ENCODE measurements around the gene ICE1. TPM values are rescaled to one million over a fixed set of nuclear protein-coding genes. Genes with fewer than 3 reads are reported as not detected.

ICE1 gene
- total and polyA plus RNA-seq, 2 donors (not counting 1 experiment from before 2014, with no cell fraction given): 6.5 to 39.7 TPM

- Histone ChIP-seq H3K9me3 (ENCODE audit: control extremely low read depth in 1 of 3, control insufficient read depth in 2 of 3, insufficient read depth in 1 of 3, low read length in 2 of 3) (no peaks in the 10 kb centered on the region), H3K4me1 (ENCODE audit: control insufficient read depth in 2 of 2, insufficient read depth in 2 of 2, low read length in 2 of 2) (peaks cover 11 to 18% of the 10 kb centered on the region in 2 donors), H3K27ac (ENCODE audit: low read length in 2 of 2) (no peak overlapping the region), H3K36me3 (replicated peaks in 1 of 2; ENCODE audit: control extremely low read depth in 1 of 2, control insufficient read depth in 1 of 2, extremely low read depth in 1 of 2, insufficient read depth in 2 of 2, low read length in 1 of 2) (no peaks in the 10 kb centered on the region), H3K9ac (ENCODE audit: low read length) (no peak overlapping the region), H3K4me2 (replicated peaks; ENCODE audit: low read depth, low read length, poor library complexity, severe bottlenecking) (no peak overlapping the region), H3K4me3 (ENCODE audit: control extremely low read depth in 1 of 5, extremely low read depth in 1 of 5, insufficient read depth in 1 of 5, low read depth in 2 of 5, low read length in 4 of 5) (no peak overlapping the region), H2AFZ (ENCODE audit: insufficient read depth, low read depth, low read length, poor library complexity, severe bottlenecking) (no peak overlapping the region), H4K20me1 (ENCODE audit: control insufficient read depth, insufficient read depth, low read length, poor library complexity, severe bottlenecking) (no peaks in the 10 kb centered on the region), H3K79me2 (ENCODE audit: control insufficient read depth, insufficient read depth, low read length) (no peaks in the 10 kb centered on the region), H3K27me3 (replicated peaks in 1 of 4; ENCODE audit: control extremely low read depth in 1 of 4, control insufficient read depth in 3 of 4, insufficient read depth in 4 of 4, low read length in 3 of 4) (peaks cover 0 to 4% (median 1%) of the 10 kb centered on the region in 4 experiments)
- CTCF ChIA-PET: interaction anchor here (0.6 to 2.1 kb wide), 15 partner anchors 8 to 1248 kb away, joined by 3 to 17 read pairs (median 3); partner anchors contain the start of genes NSUN2 and SRD5A1
- Mint-ChIP-seq H3K9me3 (ENCODE audit: insufficient read depth) (no peaks in the 10 kb centered on the region), H3K27ac (no peak overlapping the region), H3K27me3 (peaks cover 17% of the 10 kb centered on the region), H3K4me1 (peaks cover 24% of the 10 kb centered on the region), H3K4me3 (no peak overlapping the region)
- ATAC-seq (ENCODE audit: low read depth) (peak; percentile 15), DNase-seq (peak; percentile 55)
- intact Hi-C loops (cut with micrococcal nuclease): loop anchor here (2.0 to 10.0 kb wide), 4 partner anchors 258 to 1218 kb away; partner anchors contain the start of genes ADAMTS16 and TENT4A
- WGBS (ENCODE audit: insufficient coverage): 52% methylated on average over 11 of the region's 13 CpGs
- POLR2A ChIA-PET: no interaction called here
- peak; percentile 67 for TF ChIP-seq CTCF (IDR thresholded peaks at IDR 0.05)
- no peak for TF ChIP-seq EZH2 (IDR thresholded peaks at IDR 0.05; ENCODE audit: borderline replicate concordance, insufficient read depth, low read depth, low read length, poor library complexity, severe bottlenecking)
Measured at GRCh38 chr5:5497152-5497788, 74.8 kb downstream of the ICE1 start.

- ATAC-seq (ENCODE audit: low read depth) (no peak), DNase-seq (no peak)
- no peak overlapping the region for H3K4me2 ChIP-seq (replicated peaks; ENCODE audit: low read depth, low read length, poor library complexity, severe bottlenecking)
- H2AFZ ChIP-seq (ENCODE audit: insufficient read depth, low read depth, low read length, poor library complexity, severe bottlenecking): no peak overlapping the region
- no peaks in the 10 kb centered on the region for H4K20me1 ChIP-seq (ENCODE audit: control insufficient read depth, insufficient read depth, low read length, poor library complexity, severe bottlenecking)
- peaks cover 6% of the 10 kb centered on the region for H3K9me3 Mint-ChIP-seq (ENCODE audit: insufficient read depth)
- no peak overlapping the region for H3K27ac Mint-ChIP-seq
- no peaks in the 10 kb centered on the region for H3K36me3 ChIP-seq (replicated peaks in 1 of 2; ENCODE audit: control extremely low read depth in 1 of 2, control insufficient read depth in 1 of 2, extremely low read depth in 1 of 2, insufficient read depth in 2 of 2, low read length in 1 of 2)
- H3K4me3 ChIP-seq (ENCODE audit: control extremely low read depth in 1 of 5, extremely low read depth in 1 of 5, insufficient read depth in 1 of 5, low read depth in 2 of 5, low read length in 4 of 5): no peak overlapping the region
- peaks cover 0 to 6% of the 10 kb centered on the region in 2 donors for H3K4me1 ChIP-seq (ENCODE audit: control insufficient read depth in 2 of 2, insufficient read depth in 2 of 2, low read length in 2 of 2)
- no peaks in the 10 kb centered on the region for H3K79me2 ChIP-seq (ENCODE audit: control insufficient read depth, insufficient read depth, low read length)
- no peak for TF ChIP-seq EZH2 (IDR thresholded peaks at IDR 0.05; ENCODE audit: borderline replicate concordance, insufficient read depth, low read depth, low read length, poor library complexity, severe bottlenecking)
- TF ChIP-seq CTCF (IDR thresholded peaks at IDR 0.05): no peak
- H3K27me3 ChIP-seq (replicated peaks in 1 of 4; ENCODE audit: control extremely low read depth in 1 of 4, control insufficient read depth in 3 of 4, insufficient read depth in 4 of 4, low read length in 3 of 4): peaks cover 0 to 6% (median 3%) of the 10 kb centered on the region in 4 experiments
- intact Hi-C loops (cut with micrococcal nuclease): loop anchor here (10.0 kb wide), 3 partner anchors 255 to 1215 kb away; partner anchors contain the start of genes ADAMTS16 and TENT4A
- H3K27ac ChIP-seq (ENCODE audit: low read length in 2 of 2): no peak overlapping the region
- no peak overlapping the region for H3K4me3 Mint-ChIP-seq
- WGBS (ENCODE audit: insufficient coverage): 93% methylated on average over 6 of the region's 7 CpGs
- no peak overlapping the region for H3K9ac ChIP-seq (ENCODE audit: low read length)
- H3K27me3 Mint-ChIP-seq: peaks cover 26% of the 10 kb centered on the region
- ChIA-PET CTCF (no interaction called here), POLR2A (no interaction called here)
- peaks cover 11% of the 10 kb centered on the region for H3K4me1 Mint-ChIP-seq
- H3K9me3 ChIP-seq (ENCODE audit: control extremely low read depth in 1 of 3, control insufficient read depth in 2 of 3, insufficient read depth in 1 of 3, low read length in 2 of 3): peaks cover 0 to 8% (median 0%) of the 10 kb centered on the region in 3 donors
Measured at GRCh38 chr5:5499442-5499841, 77.0 kb downstream of the ICE1 start.

Data from B cell (primary cell).